ENCODE measurements around the gene GPSM1. TPM values are rescaled to one million over a fixed set of nuclear protein-coding genes. Genes with fewer than 3 reads are reported as not detected.

GPSM1 gene
- total RNA-seq, 1 experiment from 2014 or later = 26.9 TPM

- Histone ChIP-seq H3K9ac (ENCODE audit: low read length) (no peak overlapping the region), H3F3A (ENCODE audit: low read length, unreplicated experiment) (no peaks in the 10 kb centered on the region), H3K4me1 (ENCODE audit: insufficient read depth, low read length) (no peaks in the 10 kb centered on the region), H3K27me3 (ENCODE audit: low read length) (no peaks in the 10 kb centered on the region), H3K36me3 (ENCODE audit: low read depth, low read length) (peaks cover 10% of the 10 kb centered on the region), H3K27ac (ENCODE audit: low read length) (no peak overlapping the region), H3K9me2 (replicated peaks; ENCODE audit: low read length) (no peaks in the 10 kb centered on the region), H2AFZ (ENCODE audit: low read length) (no peak overlapping the region), H3K4me2 (ENCODE audit: low read length) (no peak overlapping the region), H3K9me3 (ENCODE audit: low read length) (no peaks in the 10 kb centered on the region), H3K79me2 (ENCODE audit: low read length) (no peaks in the 10 kb centered on the region), H4K20me1 (ENCODE audit: low read length) (no peaks in the 10 kb centered on the region), H3K4me3 (ENCODE audit: low read length) (no peak overlapping the region)
- POLR2A ChIA-PET (ENCODE audit: unreplicated experiment) = no interaction called here
- ATAC-seq = no peak
- intact Hi-C loops (cut with micrococcal nuclease) = no loop called here
- DNase-seq = no peak
- CTCF ChIA-PET = no interaction called here
- TF ChIP-seq EZH2phosphoT487 (IDR thresholded peaks at IDR 0.05; ENCODE audit: borderline replicate concordance, low read length) = no peak
- TF ChIP-seq CTCF (conservative IDR thresholded peaks at IDR 0.05; ENCODE audit: low read depth, low read length) = no peak
- BruUV-seq (replicated peaks) = no TSS peak
Observed at GRCh38 chr9:136391737-136392537, 64.6 kb downstream of the GPSM1 start.

- Histone ChIP-seq H3K27me3 (ENCODE audit: low read length) (no peaks in the 10 kb centered on the region), H3K4me3 (ENCODE audit: low read length) (no peak overlapping the region), H3K9ac (ENCODE audit: low read length) (no peak overlapping the region), H3K4me1 (ENCODE audit: insufficient read depth, low read length) (no peaks in the 10 kb centered on the region), H3K27ac (ENCODE audit: low read length) (no peak overlapping the region), H4K20me1 (ENCODE audit: low read length) (no peaks in the 10 kb centered on the region), H2AFZ (ENCODE audit: low read length) (no peak overlapping the region), H3K79me2 (ENCODE audit: low read length) (0 out of 2 replicates have a peak, but pooled peaks cover under 1% of the 10 kb centered on the region), H3K4me2 (ENCODE audit: low read length) (no peak overlapping the region), H3K9me2 (replicated peaks; ENCODE audit: low read length) (no peaks in the 10 kb centered on the region), H3K36me3 (ENCODE audit: low read depth, low read length) (peaks cover 7% of the 10 kb centered on the region), H3K9me3 (ENCODE audit: low read length) (no peaks in the 10 kb centered on the region), H3F3A (ENCODE audit: low read length, unreplicated experiment) (no peaks in the 10 kb centered on the region)
- intact Hi-C loops (cut with micrococcal nuclease) = no loop called here
- ChIA-PET POLR2A (ENCODE audit: unreplicated experiment) (no interaction called here), CTCF (no interaction called here)
- DNase-seq (no peak), ATAC-seq (no peak)
- BruUV-seq (replicated peaks) = no TSS peak
- TF ChIP-seq EZH2 (IDR thresholded peaks at IDR 0.05; ENCODE audit: low read length, unreplicated experiment) (no peak), CTCF (conservative IDR thresholded peaks at IDR 0.05; ENCODE audit: low read depth, low read length) (no peak), EZH2phosphoT487 (IDR thresholded peaks at IDR 0.05; ENCODE audit: borderline replicate concordance, low read length) (no peak)
Observed at GRCh38 chr9:136392538-136393449, 65.5 kb downstream of the GPSM1 start.

All from PC-3 (cell line).